MV-4-11 (cell line): ENCODE data around the gene IL18BP.

Experiments used
- DNase-seq: peaks from one replicate; lab custom pipeline; 2025; lab: John Stamatoyannopoulos, UW

IL18BP gene

DNA sequence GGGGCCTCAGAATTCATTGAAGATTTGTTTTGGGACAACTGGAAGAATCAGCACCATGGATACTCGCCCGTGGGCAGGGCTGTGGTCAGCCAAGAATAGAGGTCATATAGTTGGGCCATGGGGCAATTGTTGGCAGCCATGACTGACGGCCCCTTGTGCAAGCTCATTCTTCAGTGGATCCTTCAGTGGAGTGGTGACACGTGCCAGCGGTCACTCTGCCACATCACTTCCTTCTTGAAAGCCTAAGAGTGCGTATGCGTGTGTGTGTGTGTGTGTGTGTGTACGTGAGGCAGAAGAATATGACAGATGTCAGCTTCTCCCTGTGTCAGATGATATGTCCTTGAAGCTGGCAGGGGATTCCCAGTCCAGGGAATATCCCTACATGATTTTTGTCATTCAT lies 1.8 kb upstream of the IL18BP start:
- DNase-seq: peak; percentile 94

DNA sequence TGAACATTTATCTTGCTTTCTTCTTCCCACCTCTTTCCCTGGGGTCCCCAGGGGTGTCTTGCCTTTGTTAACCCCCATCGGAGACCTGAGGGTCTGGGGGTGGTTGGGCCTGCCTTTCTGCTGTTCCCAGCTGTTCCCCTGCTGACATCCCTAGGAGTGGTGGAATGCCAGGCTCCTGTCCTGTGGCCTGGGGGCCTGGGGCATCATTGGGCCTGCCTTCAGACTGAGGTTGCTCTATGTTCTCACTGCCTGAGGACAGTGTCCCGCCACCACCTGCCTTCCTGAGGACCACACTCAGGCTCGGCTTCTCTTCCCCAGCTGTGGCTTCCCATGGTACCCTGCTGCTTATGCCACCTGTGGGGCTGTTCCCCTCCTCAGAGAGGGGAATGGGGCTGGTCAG lies 1.1 kb upstream of the IL18BP start:
- DNase-seq: no peak

DNA sequence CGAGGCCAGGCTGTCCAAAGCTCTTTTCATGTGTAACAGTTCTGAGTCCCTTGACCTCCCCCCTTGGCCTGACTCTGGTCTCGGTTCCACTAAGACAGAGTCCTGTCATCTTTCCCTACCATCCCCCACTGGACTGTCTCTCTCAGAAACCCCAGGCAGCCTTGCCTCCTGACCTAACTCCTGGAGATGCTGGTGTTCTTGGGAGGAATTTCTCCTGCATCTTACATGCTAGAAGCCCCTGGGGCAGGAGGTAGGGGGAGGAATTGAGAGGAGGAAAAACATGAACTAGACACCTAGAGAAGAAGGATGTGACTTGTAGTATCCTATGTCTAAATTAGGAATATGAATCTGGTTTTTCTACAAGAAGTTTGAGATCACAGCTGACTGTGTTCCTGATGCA lies 648 bp upstream of the IL18BP start:
- no peak for DNase-seq

DNA sequence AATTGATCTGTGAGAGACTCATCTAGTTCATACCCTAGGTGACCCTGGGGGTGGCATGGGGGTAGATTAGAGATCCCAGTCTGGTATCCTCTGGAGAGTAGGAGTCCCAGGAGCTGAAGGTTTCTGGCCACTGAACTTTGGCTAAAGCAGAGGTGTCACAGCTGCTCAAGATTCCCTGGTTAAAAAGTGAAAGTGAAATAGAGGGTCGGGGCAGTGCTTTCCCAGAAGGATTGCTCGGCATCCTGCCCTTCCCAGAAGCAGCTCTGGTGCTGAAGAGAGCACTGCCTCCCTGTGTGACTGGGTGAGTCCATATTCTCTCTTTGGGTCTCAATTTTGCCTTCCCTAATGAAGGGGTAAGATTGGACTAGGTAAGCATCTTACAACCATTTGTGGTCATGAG lies 653 bp downstream of the IL18BP start:
- DNase-seq: no peak

DNA sequence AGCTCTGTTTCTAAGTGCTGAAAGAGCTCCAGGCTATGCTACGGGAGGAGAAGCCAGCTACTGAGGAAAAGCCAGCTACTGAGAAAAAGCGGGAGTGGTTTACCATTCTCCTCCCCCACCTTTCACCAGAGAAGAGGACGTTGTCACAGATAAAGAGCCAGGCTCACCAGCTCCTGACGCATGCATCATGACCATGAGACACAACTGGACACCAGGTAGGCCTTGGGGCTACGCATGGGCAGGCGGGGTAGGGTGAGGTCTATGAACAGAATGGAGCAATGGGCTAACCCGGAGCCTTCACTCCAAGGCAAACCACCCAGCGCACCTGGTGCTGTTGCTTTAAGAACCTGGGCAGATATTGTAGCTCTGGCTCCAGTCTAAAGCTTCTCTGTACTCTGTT lies 1.1 kb downstream of the IL18BP start:
- DNase-seq: no peak

DNA sequence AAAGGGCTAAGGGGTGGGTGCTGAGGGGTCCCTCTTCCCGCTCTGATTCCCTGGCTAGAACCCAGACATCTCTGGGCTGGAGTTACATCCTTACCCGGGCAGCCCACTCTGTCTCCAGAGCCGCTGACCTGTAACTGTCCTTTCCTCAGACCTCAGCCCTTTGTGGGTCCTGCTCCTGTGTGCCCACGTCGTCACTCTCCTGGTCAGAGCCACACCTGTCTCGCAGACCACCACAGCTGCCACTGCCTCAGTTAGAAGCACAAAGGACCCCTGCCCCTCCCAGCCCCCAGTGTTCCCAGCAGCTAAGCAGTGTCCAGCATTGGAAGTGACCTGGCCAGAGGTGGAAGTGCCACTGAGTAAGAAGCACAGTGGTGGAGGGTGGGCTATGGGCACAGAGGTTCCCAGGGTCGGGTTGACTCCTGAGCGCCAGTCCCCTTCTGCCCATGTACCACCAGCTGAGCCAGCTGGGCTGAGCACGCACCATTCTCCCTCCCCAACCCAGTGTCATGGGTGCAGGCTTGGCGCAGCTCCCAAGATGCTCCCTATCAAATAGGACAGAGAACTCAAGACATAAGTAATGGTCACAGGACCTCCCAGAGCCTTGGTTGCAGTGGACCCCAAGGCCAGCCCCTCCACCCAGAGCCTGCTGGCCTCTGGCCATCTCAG lies 1.6 kb downstream of the IL18BP start:
- DNase-seq: no peak

DNA sequence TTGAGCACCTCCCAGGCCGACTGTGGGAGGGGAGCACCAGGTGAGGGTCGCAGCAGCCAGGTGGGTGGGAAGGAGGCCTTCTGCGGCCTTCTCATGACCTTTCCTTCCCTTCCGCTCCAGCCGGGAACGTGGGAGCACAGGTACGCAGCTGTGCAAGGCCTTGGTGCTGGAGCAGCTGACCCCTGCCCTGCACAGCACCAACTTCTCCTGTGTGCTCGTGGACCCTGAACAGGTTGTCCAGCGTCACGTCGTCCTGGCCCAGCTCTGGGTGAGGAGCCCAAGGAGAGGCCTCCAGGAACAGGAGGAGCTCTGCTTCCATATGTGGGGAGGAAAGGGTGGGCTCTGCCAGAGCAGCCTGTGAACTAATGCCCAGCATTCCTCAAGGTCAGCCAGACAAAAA lies 2.6 kb downstream of the IL18BP start:
- no peak for DNase-seq

DNA sequence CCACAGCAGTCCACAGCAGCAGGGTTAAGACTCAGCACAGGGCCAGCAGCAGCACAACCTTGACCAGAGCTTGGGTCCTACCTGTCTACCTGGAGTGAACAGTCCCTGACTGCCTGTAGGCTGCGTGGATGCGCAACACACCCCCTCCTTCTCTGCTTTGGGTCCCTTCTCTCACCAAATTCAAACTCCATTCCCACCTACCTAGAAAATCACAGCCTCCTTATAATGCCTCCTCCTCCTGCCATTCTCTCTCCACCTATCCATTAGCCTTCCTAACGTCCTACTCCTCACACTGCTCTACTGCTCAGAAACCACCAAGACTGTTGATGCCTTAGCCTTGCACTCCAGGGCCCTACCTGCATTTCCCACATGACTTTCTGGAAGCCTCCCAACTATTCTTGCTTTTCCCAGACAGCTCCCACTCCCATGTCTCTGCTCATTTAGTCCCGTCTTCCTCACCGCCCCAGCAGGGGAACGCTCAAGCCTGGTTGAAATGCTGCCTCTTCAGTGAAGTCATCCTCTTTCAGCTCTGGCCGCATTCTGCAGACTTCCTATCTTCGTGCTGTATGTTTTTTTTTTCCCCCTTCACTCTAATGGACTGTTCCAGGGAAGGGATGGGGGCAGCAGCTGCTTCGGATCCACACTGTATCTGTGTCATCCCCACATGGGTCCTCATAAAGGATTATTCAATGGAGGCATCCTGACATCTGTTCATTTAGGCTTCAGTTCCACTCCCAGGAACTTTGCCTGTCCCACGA lies 3.3 kb downstream of the IL18BP start:
- no peak for DNase-seq

DNA sequence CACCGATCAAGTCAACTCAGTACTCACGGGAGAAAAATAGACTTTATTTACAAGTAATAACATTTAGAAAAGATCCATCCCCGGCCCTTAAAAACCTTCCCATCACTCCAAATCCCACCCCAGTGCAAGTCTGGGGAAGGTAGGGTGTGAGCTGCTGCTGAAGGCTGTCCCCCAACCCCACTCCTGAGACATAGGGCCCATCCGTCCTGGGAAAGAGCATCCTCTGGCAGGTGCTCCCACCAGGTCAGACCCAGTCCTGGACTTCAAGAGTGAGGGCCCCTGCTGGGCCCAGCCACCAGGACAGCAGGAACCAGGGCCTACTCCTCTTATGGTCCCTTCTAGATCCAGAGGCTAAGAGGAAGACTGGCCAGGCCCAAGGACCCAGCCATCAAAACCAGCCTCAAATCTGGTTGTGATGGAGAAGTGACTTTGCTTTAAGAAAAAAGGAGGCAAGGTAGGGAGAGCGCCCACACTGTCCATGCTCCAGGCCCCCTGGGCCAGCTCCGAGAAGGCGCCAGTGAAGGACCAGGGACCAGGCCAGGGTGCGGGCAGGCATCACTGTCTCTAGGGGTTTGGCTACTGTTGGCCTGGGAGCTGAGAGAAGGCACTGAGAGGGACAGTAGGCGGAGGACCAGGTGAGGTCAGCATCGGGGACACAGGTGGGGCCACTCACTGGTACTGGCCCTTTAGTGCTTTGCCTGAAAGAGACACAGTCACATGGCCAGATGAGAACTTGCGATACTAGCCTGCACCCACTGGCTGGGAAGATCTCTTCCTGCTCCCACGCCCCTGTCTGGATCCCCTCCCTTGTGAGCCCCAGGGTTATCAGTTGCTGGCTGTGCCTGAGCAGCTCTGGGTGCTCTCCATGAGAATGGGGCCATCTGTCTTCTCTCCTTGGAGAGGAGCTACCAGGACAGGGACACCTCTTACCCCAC lies 4.4 kb downstream of the IL18BP start:
- no peak for DNase-seq

DNA sequence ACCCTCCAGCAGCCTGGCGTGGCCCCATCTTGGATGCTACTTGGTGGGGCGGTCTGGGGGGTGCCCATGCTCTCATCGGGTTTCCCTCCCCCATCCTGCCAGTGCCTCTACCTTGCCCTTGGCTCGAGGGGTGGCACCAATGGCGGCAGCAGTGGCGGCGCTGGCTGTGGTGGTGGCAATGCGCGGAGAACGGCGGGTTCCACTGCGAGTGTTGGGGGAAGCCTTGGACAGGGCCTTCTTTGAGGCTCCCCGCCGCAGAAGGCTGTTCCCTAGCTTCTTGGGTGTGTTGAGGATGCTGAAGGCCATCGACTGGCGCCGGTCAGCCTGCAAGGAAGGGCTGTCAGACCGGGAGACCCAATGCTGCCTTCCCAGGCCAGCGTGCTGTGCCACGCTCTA lies 5.1 kb downstream of the IL18BP start:
- no peak for DNase-seq

DNA sequence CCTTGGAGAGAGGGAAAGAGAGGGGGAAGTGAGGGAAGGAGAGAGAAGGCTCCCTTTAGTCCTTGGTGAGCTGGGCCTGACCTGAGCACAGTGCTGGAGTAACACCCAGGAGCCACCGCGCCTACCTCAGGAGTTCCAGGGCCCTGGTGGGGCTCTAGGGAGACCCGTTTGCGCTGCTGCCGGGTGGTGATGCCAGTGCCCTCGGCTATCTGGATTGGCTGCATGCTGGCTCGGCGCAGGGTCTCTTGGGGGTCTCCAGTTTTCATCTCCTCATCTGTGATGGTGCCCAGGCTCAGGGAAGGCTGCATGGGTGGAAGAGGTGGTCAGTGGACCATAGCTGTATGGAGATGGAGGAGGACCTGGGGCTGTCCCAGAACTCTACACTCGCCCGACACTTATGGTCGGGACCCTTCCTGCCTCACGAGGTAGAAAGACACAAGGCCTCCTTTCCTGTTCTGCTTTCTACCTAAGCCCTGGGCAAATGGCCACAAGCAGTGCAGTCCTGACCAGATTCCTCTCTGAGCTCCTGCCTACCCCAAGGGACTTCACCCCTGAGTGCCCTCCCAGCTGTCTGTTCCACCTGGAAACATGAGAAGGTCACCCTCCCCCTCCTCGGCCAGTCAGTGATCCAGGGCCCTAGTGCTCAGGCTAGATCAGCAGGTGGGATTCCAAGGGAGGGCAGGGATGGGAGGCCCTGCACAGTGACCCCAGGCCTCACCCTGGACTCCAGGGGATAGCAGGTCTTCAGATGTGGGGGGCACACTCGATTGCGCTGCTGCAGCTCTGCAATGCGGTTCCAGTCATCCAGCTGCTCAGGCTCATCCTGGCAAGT lies 6.0 kb downstream of the IL18BP start:
- no peak for DNase-seq

DNA sequence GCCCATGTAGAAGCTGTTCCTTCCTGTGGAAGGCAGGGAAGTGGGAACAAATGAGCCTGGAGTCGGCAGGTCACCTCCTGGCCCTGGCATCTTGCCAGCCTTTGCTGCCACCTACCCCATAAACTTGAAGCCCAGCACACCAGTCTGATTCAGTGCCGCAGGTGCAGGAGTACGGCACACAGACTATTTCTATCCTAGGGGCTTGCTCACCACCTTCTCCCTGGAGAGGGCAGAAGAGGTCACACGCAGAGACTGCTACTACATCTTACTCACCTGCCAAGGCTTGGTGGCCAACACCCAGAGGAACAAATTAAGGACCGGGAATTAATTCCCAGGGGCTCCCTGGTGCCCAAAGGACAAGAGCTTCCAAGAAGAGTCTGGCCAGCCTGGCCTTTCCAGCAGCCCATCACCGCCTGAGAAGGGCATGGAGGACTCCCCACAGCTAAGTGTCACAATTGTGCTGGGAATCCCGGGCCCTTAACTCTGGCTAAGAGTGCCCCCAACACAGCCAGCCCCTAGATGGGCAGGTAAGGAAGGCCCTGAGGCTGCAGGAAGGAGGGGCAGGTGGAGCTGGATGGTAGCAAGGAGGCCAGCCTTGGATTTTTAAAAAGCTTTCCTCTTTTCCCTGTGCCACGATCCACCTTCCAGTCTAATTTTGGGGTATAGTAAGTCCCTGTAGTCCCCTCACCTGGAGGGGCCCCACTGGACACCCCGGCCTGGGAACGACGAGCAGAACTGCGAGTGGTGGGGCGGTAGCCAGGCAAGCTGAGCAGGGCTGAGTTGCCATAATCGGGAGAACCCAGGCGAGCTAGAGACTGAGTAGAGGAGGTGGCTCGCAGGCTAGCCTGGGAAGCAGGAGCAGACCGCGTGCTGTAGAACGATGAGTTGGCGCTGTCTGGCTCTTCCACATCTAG lies 6.9 kb downstream of the IL18BP start:
- DNase-seq: no peak

DNA sequence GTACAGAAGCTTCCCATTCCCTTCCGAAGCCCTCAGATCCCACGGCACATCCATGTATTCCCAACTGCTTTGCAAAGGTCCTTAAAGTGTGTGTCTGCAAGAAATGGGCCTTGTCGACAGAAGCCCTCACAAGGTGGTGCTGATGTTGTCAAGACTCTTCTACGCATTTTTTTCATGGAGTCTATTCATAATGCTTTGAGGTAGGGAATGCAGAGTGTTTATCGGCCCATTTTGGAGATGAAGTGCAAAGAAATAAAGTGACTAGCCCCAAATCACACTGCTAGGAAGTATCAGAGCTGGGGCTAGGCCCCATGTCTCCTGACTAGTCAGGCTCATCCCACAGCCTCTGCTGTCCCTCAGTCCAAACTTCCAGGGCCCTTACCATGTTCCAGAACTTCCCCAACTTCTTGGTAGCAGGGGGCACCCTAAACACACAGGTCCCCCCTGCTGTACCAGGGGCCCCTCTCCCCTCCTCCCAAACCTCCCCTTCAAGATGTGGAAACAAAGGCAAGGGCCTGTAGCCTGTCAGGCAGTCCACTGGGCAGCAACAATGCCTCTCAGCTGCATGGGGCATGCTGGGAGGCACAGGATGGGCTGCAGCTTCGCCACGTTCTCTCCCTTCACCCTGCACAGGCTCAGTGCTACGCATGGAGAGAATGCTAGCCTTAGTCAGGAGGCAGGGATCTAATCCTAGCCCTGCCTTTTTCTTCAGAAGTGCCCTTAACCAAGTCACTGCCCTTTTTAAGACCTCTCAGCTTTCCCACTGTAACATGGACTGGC lies 7.8 kb downstream of the IL18BP start:
- no peak for DNase-seq

DNA sequence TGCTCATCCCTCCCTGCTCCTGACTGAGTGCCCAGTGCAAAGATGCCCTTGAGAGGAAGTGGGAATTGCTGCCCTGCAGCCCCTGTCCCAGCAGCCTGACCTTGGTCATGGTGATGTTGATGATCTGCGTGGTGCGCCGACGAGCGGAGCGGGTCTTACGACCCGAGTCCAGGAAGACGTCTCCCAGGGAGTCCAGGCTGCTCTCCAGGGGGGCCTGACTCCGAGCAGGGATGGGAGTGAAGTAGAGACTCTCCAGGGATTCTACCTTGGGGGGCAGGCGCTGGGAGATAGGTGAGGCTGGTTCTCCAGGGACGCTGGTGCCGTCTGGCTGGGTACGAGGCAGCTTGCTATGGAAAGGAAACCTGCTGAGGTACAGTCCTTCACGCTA lies 8.4 kb downstream of the IL18BP start:
- DNase-seq: no peak

DNA sequence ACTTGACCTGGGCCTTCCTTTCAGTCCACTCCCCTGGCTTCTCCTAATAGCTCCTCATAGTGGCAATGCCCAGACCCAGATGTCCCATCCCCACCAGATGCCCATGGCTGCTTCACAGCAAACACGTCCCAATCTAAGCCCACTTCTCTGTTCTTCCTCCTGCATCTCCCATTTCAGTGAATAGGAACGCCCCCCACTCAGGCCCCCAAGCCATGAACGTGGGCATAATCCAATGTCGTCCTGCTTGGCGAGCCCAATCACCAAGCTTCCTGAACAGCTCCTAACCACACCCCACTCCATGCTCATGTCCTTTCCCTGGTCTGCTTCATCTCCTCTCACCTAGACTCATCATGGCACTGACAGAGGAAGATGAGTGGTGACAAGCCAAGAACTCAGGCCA lies 8.9 kb downstream of the IL18BP start:
- no peak for DNase-seq

DNA sequence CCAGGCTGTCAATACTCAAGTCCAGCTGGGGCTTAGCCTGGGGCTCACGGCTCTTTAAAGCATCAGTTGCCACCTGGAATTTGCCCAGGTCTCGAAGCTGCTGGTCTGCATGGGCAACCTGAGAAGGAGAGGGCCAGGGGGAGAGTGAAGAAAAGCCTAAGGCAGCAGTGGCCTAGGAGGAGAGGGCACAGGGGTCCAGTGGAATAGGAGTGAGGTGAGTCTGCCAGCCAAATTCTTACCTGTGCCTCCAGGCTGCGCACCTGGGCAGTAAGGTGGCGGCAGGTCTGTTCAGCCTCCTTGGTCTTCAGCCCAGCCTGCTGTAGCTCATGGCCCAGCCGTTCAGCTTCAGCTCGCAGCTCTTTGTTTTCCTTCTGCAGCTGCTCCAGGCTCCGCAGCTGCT lies 10.0 kb downstream of the IL18BP start:
- DNase-seq: no peak

DNA sequence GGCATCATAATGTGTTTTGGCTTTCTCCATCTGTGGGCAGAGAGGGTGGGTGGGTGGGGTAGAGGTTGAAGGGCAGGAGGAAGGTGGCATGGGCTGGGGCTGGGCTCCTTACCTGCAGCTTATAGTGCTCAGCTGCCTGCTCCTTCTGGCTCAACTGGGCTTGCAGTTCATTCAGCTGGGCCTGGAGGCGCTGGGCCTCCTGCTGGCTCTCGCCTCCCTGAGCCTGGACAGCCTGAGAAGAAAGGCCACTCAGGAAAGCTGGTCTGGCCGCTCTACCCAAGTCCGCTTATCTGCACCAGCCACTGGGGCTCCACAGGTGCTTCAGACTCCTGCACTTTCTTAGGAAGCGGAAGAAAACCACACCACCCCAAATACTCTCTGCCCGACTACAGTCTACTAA lies 10.4 kb downstream of the IL18BP start:
- DNase-seq: no peak

DNA sequence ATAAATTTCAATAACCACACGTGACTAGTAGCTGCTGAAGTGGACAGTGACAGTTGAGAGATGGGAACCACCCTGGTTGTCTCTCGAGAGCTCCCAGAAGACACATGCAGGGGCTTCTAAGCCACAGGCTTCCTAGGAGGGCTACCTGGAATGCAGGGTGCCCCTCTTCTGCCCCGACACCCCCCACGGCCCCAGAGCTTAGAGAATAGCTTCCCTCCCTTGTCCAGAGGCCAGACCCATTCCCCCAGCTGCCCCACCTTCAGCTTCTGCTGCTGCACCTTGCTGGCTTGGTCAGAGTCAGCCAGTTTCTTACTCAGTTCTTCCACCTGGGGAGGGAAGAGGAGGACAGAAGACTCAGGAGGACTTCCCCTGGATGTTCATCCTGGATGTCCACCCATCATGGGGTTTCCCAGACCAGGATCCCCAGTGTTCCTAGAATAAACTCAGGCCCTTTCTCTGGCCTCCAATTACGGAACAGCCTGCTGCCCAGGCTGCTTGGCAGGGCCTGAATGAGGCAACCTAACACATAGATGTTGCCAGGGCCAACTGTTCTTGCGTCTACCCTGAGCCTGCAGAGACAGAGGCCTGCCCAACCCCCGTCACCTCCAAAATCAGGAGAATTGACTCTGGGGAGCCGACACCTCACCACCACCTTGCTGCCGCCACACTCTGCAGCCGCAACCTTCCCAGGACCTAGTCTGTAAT lies 12.0 kb downstream of the IL18BP start:
- no peak for DNase-seq

DNA sequence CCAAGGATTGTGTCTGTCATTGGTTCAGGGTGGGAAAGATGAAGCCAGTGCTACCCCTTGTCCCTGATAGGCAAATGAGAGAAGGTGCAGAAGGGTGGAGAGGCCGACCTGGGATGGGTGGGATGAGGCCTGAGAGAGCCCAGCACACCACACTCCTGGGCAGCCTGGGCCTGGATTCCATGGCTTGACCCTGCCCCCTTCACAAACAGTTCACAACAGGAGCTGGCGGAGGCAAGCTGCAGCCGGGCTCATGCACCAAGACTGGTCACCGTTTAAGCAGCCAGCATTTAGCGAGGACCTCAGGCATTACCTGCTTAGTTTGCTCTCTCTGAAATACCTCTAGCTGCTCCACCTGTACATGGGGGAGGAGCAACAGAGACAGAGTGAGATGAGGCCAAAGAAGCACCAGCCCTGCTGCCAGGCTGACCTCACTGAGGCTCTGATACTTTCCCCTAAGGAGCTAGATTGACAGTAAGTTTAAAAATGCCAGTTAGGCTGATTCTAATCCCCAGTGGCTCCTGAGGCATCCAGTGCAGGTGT lies 13.5 kb downstream of the IL18BP start:
- DNase-seq: no peak
